CD14-positive monocyte (primary cell): ENCODE measurements around the gene TBC1D22A. TPM values are rescaled to one million over a fixed set of nuclear protein-coding genes. Genes with fewer than 3 reads are reported as not detected.

Source experiments
- DNase-seq, 3 donors: peaks; one replicate each; pipeline ENCODE4 v3.0.0-alpha.2; 2011 to 2022
- H2AFZ ChIP-seq: 2 replicates; pipeline ENCODE4 v1.6.0; 2012; ENCODE audit warnings: mild to moderate bottlenecking, low read depth, low read length, inconsistent platforms; ENCODE audit not compliant: insufficient read depth, poor library complexity, severe bottlenecking
- H3K27ac ChIP-seq, 2 donors: 1 replicate in 1 of 2; 2 replicates in 1 of 2; pipeline ENCODE4 v1.5.1; 2012 to 2013; ENCODE audit warnings: low read length in 2 of 2, control low read depth in 1 of 2, inconsistent platforms in 1 of 2, low read depth in 1 of 2, mild to moderate bottlenecking in 1 of 2
- H3K27me3 ChIP-seq, 2 donors: one replicate each; pipeline versions ENCODE4 v1.6.0 to v1.6.1; 2011 to 2013; ENCODE audit warnings: low read length in 2 of 2; ENCODE audit not compliant: control insufficient read depth in 2 of 2, insufficient read depth in 2 of 2
- H3K36me3 ChIP-seq, 2 donors: replicated peaks in 1 of 2; 1 replicate in 1 of 2; 2 replicates in 1 of 2; pipeline versions ENCODE4 v1.5.1 to v1.6.1; 2012 to 2013; ENCODE audit warnings: low read length in 2 of 2, control low read depth in 1 of 2, inconsistent platforms in 1 of 2, mild to moderate bottlenecking in 1 of 2; ENCODE audit not compliant: insufficient read depth in 2 of 2, control insufficient read depth in 1 of 2
- H3K4me1 ChIP-seq, 2 donors: 1 replicate in 1 of 2; 2 replicates in 1 of 2; pipeline versions ENCODE4 v1.5.1 to v1.6.1; 2012 to 2013; ENCODE audit warnings: low read length in 2 of 2, control low read depth in 1 of 2, inconsistent platforms in 1 of 2, mild to moderate bottlenecking in 1 of 2, moderate library complexity in 1 of 2; ENCODE audit not compliant: insufficient read depth in 2 of 2, control insufficient read depth in 1 of 2
- H3K4me2 ChIP-seq: replicated peaks from 2 replicates; pipeline ENCODE3; 2012; ENCODE audit warnings: low read length, moderate library complexity, mild to moderate bottlenecking; ENCODE audit not compliant: poor library complexity, severe bottlenecking; ENCODE audit errors: extremely low read depth
- H3K4me3 ChIP-seq, 3 experiments: fragments of 200-600 bp in 1 of 3; sonication (generic) in 1 of 3; replicated peaks in 1 of 3; 1 replicate in 2 of 3; 2 replicates in 1 of 3; pipeline ENCODE4 v1.5.1; 2011 to 2013; ENCODE audit warnings: low read length in 3 of 3, mild to moderate bottlenecking in 3 of 3, control low read depth in 2 of 3, low read depth in 2 of 3, inconsistent platforms in 1 of 3, moderate library complexity in 1 of 3
- H3K79me2 ChIP-seq: 2 replicates; pipeline ENCODE4 v1.6.0; 2012; ENCODE audit warnings: mild to moderate bottlenecking, control low read depth, inconsistent platforms, low read length, moderate library complexity; ENCODE audit not compliant: insufficient read depth
- H3K9ac ChIP-seq: 2 replicates; pipeline ENCODE4 v1.6.0; 2017; ENCODE audit warnings: low read length, mild to moderate bottlenecking; ENCODE audit not compliant: insufficient read depth, poor library complexity, severe bottlenecking
- H3K9me3 ChIP-seq, 2 donors: replicated peaks in 1 of 2; 1 replicate in 1 of 2; 2 replicates in 1 of 2; pipeline versions ENCODE4 v1.5.1 to v1.6.1; 2012 to 2013; ENCODE audit warnings: low read length in 2 of 2, control low read depth in 1 of 2; ENCODE audit not compliant: control insufficient read depth in 1 of 2, insufficient read depth in 1 of 2
- H4K20me1 ChIP-seq: 2 replicates; pipeline ENCODE4 v1.6.0; 2012; ENCODE audit warnings: mild to moderate bottlenecking, low read length, control low read depth, moderate library complexity; ENCODE audit not compliant: insufficient read depth
- H3K27ac Mint-ChIP-seq, 7 donors: one replicate each; pipeline ENCODE4 v1.8.0; 2020; ENCODE audit warnings: mild to moderate bottlenecking in 7 of 7, mixed read lengths in 7 of 7, moderate library complexity in 6 of 7, inconsistent platforms in 2 of 7
- H3K27me3 Mint-ChIP-seq, 3 donors: one replicate each; pipeline ENCODE4 v1.8.0; 2021 to 2022; ENCODE audit warnings: low read depth in 3 of 3, mild to moderate bottlenecking in 3 of 3, mixed read lengths in 3 of 3, moderate library complexity in 3 of 3, inconsistent platforms in 1 of 3
- H3K36me3 Mint-ChIP-seq, 2 donors: one replicate each; pipeline ENCODE4 v1.8.0; 2020; ENCODE audit warnings: mixed read lengths in 2 of 2, inconsistent platforms in 1 of 2, mild to moderate bottlenecking in 1 of 2
- H3K4me1 Mint-ChIP-seq: one replicate; pipeline ENCODE4 v1.8.0; 2020; ENCODE audit warnings: mild to moderate bottlenecking, mixed read lengths
- H3K4me3 Mint-ChIP-seq, 2 donors: one replicate each; pipeline ENCODE4 v1.8.0; 2020; ENCODE audit warnings: mild to moderate bottlenecking in 2 of 2, mixed read lengths in 2 of 2, moderate library complexity in 1 of 2
- H3K9me3 Mint-ChIP-seq, 7 donors: one replicate each; pipeline ENCODE4 v1.8.0; 2020 to 2022; ENCODE audit warnings: mixed read lengths in 7 of 7, mild to moderate bottlenecking in 6 of 7, moderate library complexity in 6 of 7, inconsistent platforms in 2 of 7
- CTCF ChIP-seq: fragments of 200-600 bp; IDR thresholded peaks from one replicate; pipeline ENCODE4 v1.8.0; 2022; ENCODE audit warnings: antibody characterized with exemption, mild to moderate bottlenecking
- WGBS: methylation state at CpG from one replicate; pipeline ENCODE4 v1.1.5; 2013; ENCODE audit warnings: missing lambda C conversion rate; ENCODE audit not compliant: insufficient coverage; 5-methylcytosine and 5-hydroxymethylcytosine counted together
- intact Hi-C, 2 donors: fragments of 100-400 bp; cut with micrococcal nuclease; formaldehyde crosslinking; loops; one replicate each; pipeline versions ENCODE4 v1.15.0 to v1.15.1; 2023
- polyA plus RNA-seq, 3 donors: library from polyadenylated mRNA; depleted of rRNA in 1 of 3; unstranded in 2 of 3; stranded (reverse) in 1 of 3; fragments of 300-500 nt in 2 of 3; fragments of >200 nt in 1 of 3; fragmentation: Illumina TruSeq in 2 of 3; gene quantifications; 1 replicate in 2 of 3; 2 replicates in 1 of 3; pipeline ENCODE4 v1.2.3, GENCODE V29; 2012 to 2021

Gene TBC1D22A
- polyA plus RNA-seq, 3 donors = 25.9 to 36.2 (median 29.5) TPM

- Histone ChIP-seq H3K27ac (no peak overlapping the region), H4K20me1 (peaks cover 96% of the 10 kb centered on the region), H3K9ac (no peak overlapping the region), H2AFZ (no peak overlapping the region), H3K79me2 (no peaks in the 10 kb centered on the region), H3K27me3 (no peaks in the 10 kb centered on the region), H3K36me3 (peaks cover 4 to 5% of the 10 kb centered on the region in 2 donors), H3K9me3 (no peaks in the 10 kb centered on the region), H3K4me3 (no peak overlapping the region), H3K4me1 (no peaks in the 10 kb centered on the region), H3K4me2 (no peak overlapping the region)
- DNase-seq = no peak
- TF ChIP-seq CTCF = no peak
- Mint-ChIP-seq H3K27me3 (no peaks in the 10 kb centered on the region), H3K9me3 (peaks cover 0 to 3% (median 0%) of the 10 kb centered on the region in 7 donors), H3K27ac (no peak overlapping the region), H3K4me3 (no peak overlapping the region), H3K4me1 (peaks cover 16% of the 10 kb centered on the region), H3K36me3 (peaks cover 9 to 14% of the 10 kb centered on the region in 2 donors)
- 100% methylated on average over 13 of the region's 13 CpGs for whole genome bisulfite sequencing
- intact Hi-C loops = no loop called here
Measured at GRCh38 chr22:47047321-47048122, 285.1 kb downstream of the TBC1D22A start.

- no peaks in the 10 kb centered on the region for H3K9me3 ChIP-seq
- no peak for DNase-seq
- H3K4me1 ChIP-seq = no peaks in the 10 kb centered on the region
- Mint-ChIP-seq H3K27ac (no peak overlapping the region), H3K4me3 (no peak overlapping the region), H3K4me1 (peaks cover 18% of the 10 kb centered on the region), H3K9me3 (peaks cover 0 to 3% (median 0%) of the 10 kb centered on the region in 7 donors), H3K36me3 (peaks cover 10 to 20% of the 10 kb centered on the region in 2 donors), H3K27me3 (no peaks in the 10 kb centered on the region)
- intact Hi-C loops = no loop called here
- H2AFZ ChIP-seq = no peak overlapping the region
- no peak overlapping the region for H3K4me3 ChIP-seq
- peaks cover 5 to 6% of the 10 kb centered on the region in 2 donors for H3K36me3 ChIP-seq
- peaks cover 96% of the 10 kb centered on the region for H4K20me1 ChIP-seq
- no peak overlapping the region for H3K4me2 ChIP-seq
- 73% methylated on average over 18 of the region's 20 CpGs for WGBS
- H3K27me3 ChIP-seq = no peaks in the 10 kb centered on the region
- no peak overlapping the region for H3K9ac ChIP-seq
- H3K27ac ChIP-seq = no peak overlapping the region
- TF ChIP-seq CTCF = no peak
- no peaks in the 10 kb centered on the region for H3K79me2 ChIP-seq
Measured at GRCh38 chr22:47048123-47049077, 285.9 kb downstream of the TBC1D22A start.
